G401.6 (cell line): ENCODE results near the gene PLEKHJ1.

Experiments used
- FAIRE-seq: peaks from 2 replicates; lab custom pipeline; 2012; peaks lifted over from hg19 to GRCh38; lab: Jason Lieb, UNC

PLEKHJ1 gene

GRCh38 chr19:2249010-2249866, 13.1 kb upstream of the PLEKHJ1 start, which contains the start of gene AMH:
Gene AMH, plus strand, starts transcription at chr19:2249323. Its CDS starts 10 bp downstream, at chr19:2249333.
- FAIRE-seq, result no peak

- no peak for FAIRE-seq
Measured at GRCh38 chr19:2248136-2249009, 12.2 kb upstream of the PLEKHJ1 start.

GRCh38 chr19:2247433-2248101, 11.4 kb upstream of the PLEKHJ1 start:
- no peak for FAIRE-seq

GRCh38 chr19:2246801-2247361, 10.8 kb upstream of the PLEKHJ1 start:
- no peak for FAIRE-seq

GRCh38 chr19:2246014-2246620, 10.0 kb upstream of the PLEKHJ1 start:
- FAIRE-seq, result no peak

- no peak for FAIRE-seq
Measured at GRCh38 chr19:2245273-2245672, 9.1 kb upstream of the PLEKHJ1 start.

GRCh38 chr19:2244486-2244885, 8.4 kb upstream of the PLEKHJ1 start:
- no peak for FAIRE-seq

- FAIRE-seq, result no peak
Measured at GRCh38 chr19:2244125-2244411, 7.9 kb upstream of the PLEKHJ1 start.

- FAIRE-seq, result no peak
Measured at GRCh38 chr19:2243274-2244124, 7.4 kb upstream of the PLEKHJ1 start.

- FAIRE-seq, result no peak
Measured at GRCh38 chr19:2242816-2243215, 6.7 kb upstream of the PLEKHJ1 start.

GRCh38 chr19:2242092-2242537, 6.0 kb upstream of the PLEKHJ1 start:
- FAIRE-seq, result no peak

GRCh38 chr19:2240881-2241760, 5.0 kb upstream of the PLEKHJ1 start:
- no peak for FAIRE-seq

GRCh38 chr19:2239771-2240770, 3.9 kb upstream of the PLEKHJ1 start:
- no peak for FAIRE-seq

GRCh38 chr19:2239173-2239572, 3.0 kb upstream of the PLEKHJ1 start:
- FAIRE-seq, result no peak

GRCh38 chr19:2237869-2238153, 1.7 kb upstream of the PLEKHJ1 start:
- no peak for FAIRE-seq

- no peak for FAIRE-seq
Measured at GRCh38 chr19:2237051-2237868, 1.1 kb upstream of the PLEKHJ1 start.

GRCh38 chr19:2236064-2236313, 140 bp downstream of the PLEKHJ1 start:
- no peak for FAIRE-seq

- FAIRE-seq, result no peak
Measured at GRCh38 chr19:2235381-2236063, 607 bp downstream of the PLEKHJ1 start.
